Omental fat pad (tissue), 4 donors: Measurements from ENCODE around the gene CNPY1. TPM values are rescaled to one million over a fixed set of nuclear protein-coding genes. Genes with fewer than 3 reads are reported as not detected.

Experiments
- ATAC-seq: fragments of 150-250 bp; one replicate; pipeline ENCODE4 v1.9.1; 2016; ENCODE audit warnings: mild to moderate bottlenecking, moderate library complexity; ENCODE audit not compliant: low FRiP score
- DNase-seq: peaks from one replicate; pipeline ENCODE4 v3.0.0-alpha.2; 2019; ENCODE audit warnings: low spot score
- total RNA-seq, 4 donors: library from RNA; depleted of rRNA; stranded (reverse); fragments of >200 nt; gene quantifications; one replicate each; pipeline ENCODE4 v1.1.0, GENCODE V29; 2016
- TF ChIP-seq, protein P1 (sequence below), 3 donors: fragments of 450-650 bp; IDR thresholded peaks; one replicate each; pipeline ENCODE4 v1.5.1; 2016 to 2017; ENCODE audit warnings: antibody characterized with exemption in 3 of 3, mild to moderate bottlenecking in 3 of 3, moderate library complexity in 2 of 3

CNPY1 gene
- total RNA-seq, 4 donors from 2014 or later: not detected

DNA sequence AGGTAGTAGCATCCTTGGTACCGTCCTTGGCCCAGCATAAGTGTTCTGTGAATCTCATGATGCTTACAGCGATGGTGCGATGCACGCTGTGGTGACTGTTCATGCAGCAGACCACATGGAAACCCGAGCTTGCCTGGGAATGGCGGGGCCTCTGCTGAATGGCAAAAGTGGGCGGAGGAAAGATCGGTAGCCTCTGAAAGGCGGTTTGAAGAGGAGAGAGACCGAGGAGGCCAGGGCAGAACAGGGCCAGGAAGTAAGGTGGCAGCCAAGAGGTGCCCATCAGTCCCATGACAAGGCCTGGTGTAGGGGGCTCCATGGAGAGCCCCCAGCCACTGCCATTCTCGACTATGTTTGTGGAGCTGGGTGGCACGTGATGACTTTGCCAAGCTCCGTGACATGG is 33.2 kb upstream of the CNPY1 start:
- no peak for DNase-seq
- TF ChIP-seq, protein P1, sequence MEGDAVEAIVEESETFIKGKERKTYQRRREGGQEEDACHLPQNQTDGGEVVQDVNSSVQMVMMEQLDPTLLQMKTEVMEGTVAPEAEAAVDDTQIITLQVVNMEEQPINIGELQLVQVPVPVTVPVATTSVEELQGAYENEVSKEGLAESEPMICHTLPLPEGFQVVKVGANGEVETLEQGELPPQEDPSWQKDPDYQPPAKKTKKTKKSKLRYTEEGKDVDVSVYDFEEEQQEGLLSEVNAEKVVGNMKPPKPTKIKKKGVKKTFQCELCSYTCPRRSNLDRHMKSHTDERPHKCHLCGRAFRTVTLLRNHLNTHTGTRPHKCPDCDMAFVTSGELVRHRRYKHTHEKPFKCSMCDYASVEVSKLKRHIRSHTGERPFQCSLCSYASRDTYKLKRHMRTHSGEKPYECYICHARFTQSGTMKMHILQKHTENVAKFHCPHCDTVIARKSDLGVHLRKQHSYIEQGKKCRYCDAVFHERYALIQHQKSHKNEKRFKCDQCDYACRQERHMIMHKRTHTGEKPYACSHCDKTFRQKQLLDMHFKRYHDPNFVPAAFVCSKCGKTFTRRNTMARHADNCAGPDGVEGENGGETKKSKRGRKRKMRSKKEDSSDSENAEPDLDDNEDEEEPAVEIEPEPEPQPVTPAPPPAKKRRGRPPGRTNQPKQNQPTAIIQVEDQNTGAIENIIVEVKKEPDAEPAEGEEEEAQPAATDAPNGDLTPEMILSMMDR (IDR thresholded peaks at IDR 0.05): no peak
- no peak for ATAC-seq

DNA sequence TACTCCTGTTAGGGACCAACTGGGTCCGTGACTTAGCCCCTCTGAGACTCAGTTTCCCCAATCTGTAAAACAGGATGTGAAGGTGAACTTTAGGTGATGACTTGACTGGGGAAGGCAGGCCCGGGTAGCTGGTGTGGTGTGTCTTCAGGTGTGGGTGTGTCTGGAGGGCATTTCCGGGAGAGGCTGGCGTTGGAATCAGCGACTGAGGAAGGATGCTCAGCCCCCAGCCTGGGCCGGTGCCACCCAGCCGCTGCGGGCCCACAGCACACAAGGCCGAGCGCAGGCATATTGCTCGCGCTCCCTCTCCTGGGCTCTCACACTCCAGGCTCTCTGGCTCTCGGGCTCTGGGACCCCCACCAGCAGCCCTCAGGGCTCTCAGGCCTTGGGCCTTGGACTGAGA is 31.7 kb upstream of the CNPY1 start:
- no peak for DNase-seq
- ATAC-seq: no peak
- TF ChIP-seq, protein P1 (IDR thresholded peaks at IDR 0.05): no peak

DNA sequence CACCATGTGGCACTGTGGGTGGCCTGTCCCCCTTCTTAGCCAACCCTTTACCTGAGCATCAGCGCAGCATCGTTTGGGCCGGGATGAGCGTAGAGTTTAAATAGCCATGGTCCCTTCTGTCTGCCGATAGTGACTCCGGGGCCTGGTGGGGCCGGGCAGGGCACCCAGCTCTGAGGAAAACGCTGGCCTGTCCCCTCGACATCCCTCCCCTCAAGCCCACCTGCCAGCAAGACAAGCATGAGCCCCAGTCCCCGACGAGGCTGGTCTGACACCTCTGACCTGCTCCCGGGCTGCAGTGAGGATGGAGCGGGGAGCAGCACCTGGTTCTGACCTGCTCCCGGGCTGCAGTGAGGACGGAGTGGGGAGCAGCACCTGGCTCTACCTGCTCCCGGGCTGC is 31.1 kb upstream of the CNPY1 start:
- DNase-seq (no peak), ATAC-seq (no peak)
- TF ChIP-seq, protein P1 (IDR thresholded peaks at IDR 0.05): no peak

DNA sequence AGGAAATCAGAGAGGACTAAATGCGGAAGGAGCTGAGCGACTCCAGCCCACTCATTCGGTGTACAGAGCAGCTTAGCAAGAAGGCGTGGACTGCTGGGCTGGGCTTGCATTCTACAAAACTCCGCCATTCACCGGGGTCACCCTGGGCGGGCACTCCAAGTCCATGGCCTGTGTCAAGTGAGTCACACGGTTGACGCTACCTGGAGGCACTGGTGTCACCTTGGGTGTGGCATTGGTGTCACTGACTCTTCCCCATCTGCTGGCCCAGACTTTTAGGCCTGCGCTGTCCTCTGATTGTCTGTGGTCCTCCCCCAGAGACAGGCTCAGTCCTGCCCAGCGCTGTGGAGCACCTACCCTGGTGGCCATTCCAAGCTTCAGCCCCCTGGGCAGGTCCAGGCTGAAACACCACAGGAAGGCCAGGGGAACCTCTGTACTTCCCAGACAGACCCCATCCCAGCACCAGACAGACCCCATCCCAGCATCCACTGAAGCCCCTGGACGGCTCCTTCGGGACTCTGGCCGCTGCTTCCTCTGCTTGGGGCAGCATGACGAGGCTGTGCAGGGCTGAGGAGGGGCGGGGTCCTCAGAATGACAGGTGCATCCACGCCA is 30.6 kb upstream of the CNPY1 start:
- no peak for DNase-seq
- TF ChIP-seq, protein P1 (IDR thresholded peaks at IDR 0.05): no peak
- ATAC-seq: no peak

DNA sequence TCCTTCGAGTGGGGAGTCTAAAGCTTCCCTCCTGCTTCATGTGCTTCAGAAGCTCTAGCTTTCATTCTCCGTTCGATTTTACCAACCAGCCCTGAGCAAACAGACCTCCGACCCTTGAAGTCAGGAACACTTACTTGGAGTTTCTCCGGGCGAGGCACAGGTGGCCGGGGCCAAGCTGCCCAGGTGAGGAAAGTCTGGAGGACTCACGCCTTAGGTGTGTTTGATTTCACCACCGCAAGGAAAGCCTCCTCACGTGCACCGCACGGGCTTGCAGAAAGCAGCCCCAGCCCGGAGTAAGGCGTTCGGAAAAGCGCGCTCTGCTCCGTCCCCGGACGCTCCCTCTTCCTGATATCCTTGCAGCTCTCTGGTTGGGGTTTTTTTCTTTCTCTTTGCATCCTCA is 30.1 kb upstream of the CNPY1 start:
- no peak for ATAC-seq
- TF ChIP-seq, protein P1 (IDR thresholded peaks at IDR 0.05): no peak
- DNase-seq: no peak

DNA sequence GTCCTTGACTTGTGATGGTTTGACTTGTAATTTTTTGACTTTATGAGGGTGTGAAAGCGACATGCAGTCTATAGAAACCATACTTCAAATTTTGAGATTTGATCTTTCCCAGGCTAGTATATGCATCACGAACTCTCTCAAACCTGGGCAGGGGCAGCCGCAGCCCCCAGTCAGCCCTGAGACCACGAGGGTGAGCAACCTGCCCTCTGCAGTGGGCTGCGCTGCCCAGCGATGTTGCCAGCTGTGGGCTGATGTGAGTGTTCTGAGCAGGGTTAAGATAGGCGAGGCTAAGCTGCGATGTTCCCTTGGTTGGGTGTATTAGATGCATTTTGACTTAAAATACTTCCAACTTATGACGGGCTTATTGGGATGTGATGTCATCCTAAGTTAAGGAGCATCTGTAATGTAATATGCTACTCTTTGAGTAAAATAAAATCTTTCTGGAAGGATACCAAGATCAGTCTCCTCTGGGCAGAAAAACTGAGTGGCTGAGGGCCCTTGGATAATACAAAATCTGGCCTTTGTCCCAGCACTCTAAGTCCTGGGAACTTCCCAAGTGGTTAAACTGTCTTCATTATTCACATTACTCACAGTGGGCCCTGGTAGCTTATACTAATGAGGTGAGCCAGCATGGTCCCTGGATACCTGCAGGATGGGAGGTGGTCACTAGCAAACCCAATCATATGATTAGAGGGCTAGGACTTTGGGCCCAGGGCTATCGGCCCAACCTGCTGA is 28.4 kb upstream of the CNPY1 start:
- TF ChIP-seq, protein P1 (IDR thresholded peaks at IDR 0.05): no peak
- no peak for ATAC-seq
- DNase-seq: no peak
